Neural crest cell (in vitro differentiated cells): ENCODE data around the gene RRAD. TPM values are rescaled to one million over a fixed set of nuclear protein-coding genes. Genes with fewer than 3 reads are reported as not detected.

Experiments
- DNase-seq: peaks from one replicate; pipeline ENCODE4 v3.0.0; 2021; ENCODE audit warnings: low read depth, mixed read lengths, low spot score
- H3K27ac Mint-ChIP-seq: one replicate; pipeline ENCODE4 v1.8.0; 2021; ENCODE audit warnings: mild to moderate bottlenecking, mixed read lengths; ENCODE audit not compliant: unreplicated experiment
- H3K27me3 Mint-ChIP-seq: 2 replicates; pipeline ENCODE4 v1.8.0; 2021; ENCODE audit warnings: low read depth, mild to moderate bottlenecking, mixed read lengths
- H3K36me3 Mint-ChIP-seq: 2 replicates; pipeline ENCODE4 v1.8.0; 2021; ENCODE audit warnings: low read depth, mild to moderate bottlenecking, mixed read lengths
- H3K4me1 Mint-ChIP-seq: 2 replicates; pipeline ENCODE4 v1.8.0; 2021; ENCODE audit warnings: mixed read lengths
- H3K4me3 Mint-ChIP-seq: one replicate; pipeline ENCODE4 v1.8.0; 2021; ENCODE audit warnings: mild to moderate bottlenecking, mixed read lengths
- H3K9me3 Mint-ChIP-seq: 2 replicates; pipeline ENCODE4 v1.8.0; 2021; ENCODE audit warnings: mixed read lengths
- total RNA-seq: library from RNA; stranded (reverse); gene quantifications from 2 replicates; pipeline ENCODE4 v1.2.1, GENCODE V29; 2021
- TF ChIP-seq, protein P1 (sequence below): fragments of 200-600 bp; sonication (generic); conservative IDR thresholded peaks from 2 replicates; pipeline ENCODE4 v1.5.0; 2021; ENCODE audit warnings: antibody characterized with exemption, mild to moderate bottlenecking

The RRAD gene
- total RNA-seq, 1 donor from 2014 or later, result 0.54 TPM

DNA sequence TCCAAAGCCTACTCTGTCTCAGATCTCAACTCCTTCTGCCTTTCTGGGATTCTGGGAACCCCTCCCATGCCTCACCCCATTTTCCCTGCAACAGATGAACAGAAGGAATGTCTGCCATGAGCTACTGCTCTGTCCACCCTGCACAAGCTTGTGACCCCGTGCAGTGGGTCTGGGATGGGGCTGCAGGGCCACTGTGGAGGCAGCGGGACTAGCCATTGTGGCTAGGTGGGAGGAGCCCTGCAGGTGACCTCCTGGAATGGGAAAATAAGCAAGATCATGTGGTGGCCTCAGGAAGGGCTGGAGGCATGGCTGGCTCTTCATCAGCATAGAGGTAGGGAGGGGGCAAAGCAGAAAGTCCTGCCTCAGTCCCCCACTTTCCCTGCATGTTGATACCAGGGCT lies 31.3 kb downstream of the RRAD start:
- DNase-seq, result no peak
- TF ChIP-seq, protein P1, sequence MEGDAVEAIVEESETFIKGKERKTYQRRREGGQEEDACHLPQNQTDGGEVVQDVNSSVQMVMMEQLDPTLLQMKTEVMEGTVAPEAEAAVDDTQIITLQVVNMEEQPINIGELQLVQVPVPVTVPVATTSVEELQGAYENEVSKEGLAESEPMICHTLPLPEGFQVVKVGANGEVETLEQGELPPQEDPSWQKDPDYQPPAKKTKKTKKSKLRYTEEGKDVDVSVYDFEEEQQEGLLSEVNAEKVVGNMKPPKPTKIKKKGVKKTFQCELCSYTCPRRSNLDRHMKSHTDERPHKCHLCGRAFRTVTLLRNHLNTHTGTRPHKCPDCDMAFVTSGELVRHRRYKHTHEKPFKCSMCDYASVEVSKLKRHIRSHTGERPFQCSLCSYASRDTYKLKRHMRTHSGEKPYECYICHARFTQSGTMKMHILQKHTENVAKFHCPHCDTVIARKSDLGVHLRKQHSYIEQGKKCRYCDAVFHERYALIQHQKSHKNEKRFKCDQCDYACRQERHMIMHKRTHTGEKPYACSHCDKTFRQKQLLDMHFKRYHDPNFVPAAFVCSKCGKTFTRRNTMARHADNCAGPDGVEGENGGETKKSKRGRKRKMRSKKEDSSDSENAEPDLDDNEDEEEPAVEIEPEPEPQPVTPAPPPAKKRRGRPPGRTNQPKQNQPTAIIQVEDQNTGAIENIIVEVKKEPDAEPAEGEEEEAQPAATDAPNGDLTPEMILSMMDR, result no peak
- Mint-ChIP-seq H3K27ac (no peak overlapping the region), H3K36me3 (no peaks in the 10 kb centered on the region), H3K27me3 (no peaks in the 10 kb centered on the region), H3K4me1 (no peaks in the 10 kb centered on the region), H3K4me3 (no peak overlapping the region), H3K9me3 (no peaks in the 10 kb centered on the region)

DNA sequence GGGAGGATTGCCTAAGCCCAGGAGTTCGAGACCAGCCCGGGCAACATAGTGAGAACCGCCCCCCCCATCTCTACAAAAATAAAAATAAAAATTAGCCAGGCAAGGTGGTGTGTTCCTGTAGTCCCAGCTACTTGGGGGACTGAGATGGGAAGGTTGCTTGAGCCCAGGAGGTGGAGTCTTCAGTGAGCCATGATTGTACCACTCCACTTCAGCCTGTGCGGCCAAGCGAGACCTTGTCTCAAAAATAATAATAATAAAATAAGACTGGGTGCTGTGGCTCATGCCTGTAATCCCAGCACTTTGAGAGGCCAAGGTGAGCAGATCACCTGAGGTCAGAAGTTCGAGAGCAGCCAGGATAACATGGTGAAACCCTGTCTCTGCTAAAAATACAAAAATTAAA lies 33.5 kb downstream of the RRAD start:
- no peak for DNase-seq
- H3K4me3 Mint-ChIP-seq, result no peak overlapping the region
- no peaks in the 10 kb centered on the region for H3K27me3 Mint-ChIP-seq
- no peaks in the 10 kb centered on the region for H3K36me3 Mint-ChIP-seq
- H3K4me1 Mint-ChIP-seq, result no peaks in the 10 kb centered on the region
- no peaks in the 10 kb centered on the region for H3K9me3 Mint-ChIP-seq
- no peak overlapping the region for H3K27ac Mint-ChIP-seq
- TF ChIP-seq, protein P1, result no peak

DNA sequence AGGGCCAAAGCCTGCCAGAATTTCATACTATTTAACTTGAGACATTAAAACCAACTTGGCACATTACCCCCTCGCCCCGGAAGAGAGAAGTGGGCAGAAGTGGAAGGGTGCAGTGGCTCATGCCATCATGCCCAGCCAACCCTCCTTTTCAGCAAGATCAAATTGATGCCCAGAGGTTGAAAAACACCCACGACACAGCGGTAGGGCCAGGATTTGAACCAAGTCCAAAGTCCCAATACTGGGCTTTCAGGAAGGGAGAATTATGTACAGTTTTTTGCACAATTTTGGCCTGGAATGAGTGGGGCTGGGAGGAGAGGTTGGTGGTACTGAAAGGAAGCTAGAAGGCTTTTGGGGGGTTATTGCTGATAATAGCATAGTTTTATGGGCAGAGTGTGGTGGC lies 34.0 kb downstream of the RRAD start:
- Mint-ChIP-seq H3K27me3 (no peaks in the 10 kb centered on the region), H3K36me3 (no peaks in the 10 kb centered on the region), H3K4me3 (no peak overlapping the region), H3K9me3 (no peaks in the 10 kb centered on the region), H3K27ac (no peak overlapping the region), H3K4me1 (no peaks in the 10 kb centered on the region)
- no peak for DNase-seq
- TF ChIP-seq, protein P1, result no peak

DNA sequence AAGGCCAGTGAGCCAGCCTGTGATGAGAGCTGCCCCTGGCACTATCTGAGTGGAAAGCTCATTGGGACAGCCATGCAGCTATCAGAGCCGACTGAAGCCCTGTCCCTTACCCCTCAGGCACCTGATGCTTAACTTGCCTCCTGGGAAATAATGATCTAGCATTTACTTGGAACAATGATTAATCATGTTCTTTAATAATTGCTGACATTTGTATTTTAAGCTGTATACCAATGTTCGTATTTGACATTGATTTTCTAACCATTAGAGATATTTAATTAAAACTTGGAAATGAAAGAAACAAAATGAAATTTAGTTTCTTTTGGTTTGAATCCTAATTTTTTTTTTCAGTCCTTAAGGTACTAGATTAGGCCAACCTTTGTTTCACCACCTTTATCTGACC lies 34.5 kb downstream of the RRAD start:
- Mint-ChIP-seq H3K4me1 (no peaks in the 10 kb centered on the region), H3K27ac (no peak overlapping the region), H3K9me3 (no peaks in the 10 kb centered on the region), H3K27me3 (no peaks in the 10 kb centered on the region), H3K36me3 (no peaks in the 10 kb centered on the region), H3K4me3 (no peak overlapping the region)
- TF ChIP-seq, protein P1, result no peak
- DNase-seq, result no peak

DNA sequence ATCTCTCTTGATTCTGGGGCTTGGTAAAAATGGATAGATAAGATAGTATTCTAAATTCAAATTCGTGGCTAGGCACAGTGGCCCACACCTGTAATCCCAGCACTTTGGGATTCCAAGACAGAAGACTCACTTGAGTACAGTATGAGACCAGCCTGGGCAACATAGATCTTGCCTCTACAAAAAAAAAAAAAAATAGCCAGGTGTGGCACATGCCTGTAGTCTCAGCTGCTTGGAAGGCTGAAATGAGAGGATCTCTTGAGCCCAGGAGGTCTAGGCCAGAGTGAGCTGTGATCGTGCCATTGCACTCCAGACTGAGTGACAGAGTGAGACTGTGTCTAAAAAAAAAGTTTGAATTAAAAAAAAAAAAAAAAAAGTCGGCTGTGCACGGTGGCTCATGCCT lies 35.7 kb downstream of the RRAD start:
- H3K27ac Mint-ChIP-seq, result no peak overlapping the region
- DNase-seq, result no peak
- H3K9me3 Mint-ChIP-seq, result no peaks in the 10 kb centered on the region
- TF ChIP-seq, protein P1, result no peak
- no peaks in the 10 kb centered on the region for H3K36me3 Mint-ChIP-seq
- no peaks in the 10 kb centered on the region for H3K27me3 Mint-ChIP-seq
- no peak overlapping the region for H3K4me3 Mint-ChIP-seq
- no peaks in the 10 kb centered on the region for H3K4me1 Mint-ChIP-seq
